Esophagus muscularis mucosa (tissue), 4 donors: Measurements from ENCODE around the gene PARP1. TPM values are rescaled to one million over a fixed set of nuclear protein-coding genes. Genes with fewer than 3 reads are reported as not detected.
"Not testable (repeated sequence)": the region's sequence is repeated elsewhere in the genome, so short reads cannot be mapped to it uniquely, and the experiment has no call there.

Source experiments
- DNase-seq: peaks from one replicate; pipeline ENCODE4 v3.0.0-alpha.2; 2017; ENCODE audit errors: extremely low spot score
- H3K27ac ChIP-seq, 4 donors: fragments of 200-600 bp; sonication (generic); replicated peaks in 1 of 4; 1 replicate in 3 of 4; 2 replicates in 1 of 4; pipeline ENCODE4 v1.5.1; 2016 to 2019; ENCODE audit warnings: mild to moderate bottlenecking in 1 of 4
- H3K27me3 ChIP-seq, 4 donors: fragments of 200-600 bp; sonication (generic); one replicate each; pipeline versions ENCODE4 v1.5.1 to v1.6.0; 2016 to 2019
- H3K36me3 ChIP-seq, 4 donors: fragments of 200-600 bp; sonication (generic); one replicate each; pipeline ENCODE4 v1.5.1; 2016 to 2019
- H3K4me1 ChIP-seq, 4 donors: fragments of 200-600 bp; sonication (generic); one replicate each; pipeline ENCODE4 v1.5.1; 2016 to 2019
- H3K4me3 ChIP-seq, 4 donors: fragments of 200-600 bp; sonication (generic); 1 replicate in 2 of 4; 2 replicates in 2 of 4; pipeline ENCODE4 v1.5.1; 2016 to 2019; ENCODE audit warnings: mild to moderate bottlenecking in 4 of 4, moderate library complexity in 1 of 4
- H3K9me3 ChIP-seq, 4 donors: fragments of 200-600 bp; sonication (generic); 1 replicate in 3 of 4; 2 replicates in 1 of 4; pipeline ENCODE4 v1.5.1; 2016 to 2019
- CTCF ChIP-seq, 3 experiments: fragments of 200-600 bp in 2 of 3; fragments of 450-650 bp in 1 of 3; sonication (generic) in 2 of 3; IDR thresholded peaks; one replicate each; pipeline ENCODE4 v1.5.1; 2017 to 2019; ENCODE audit warnings: antibody characterized with exemption in 3 of 3, mild to moderate bottlenecking in 2 of 3, moderate library complexity in 1 of 3
- EP300 ChIP-seq: sonication (generic); formaldehyde crosslinking; IDR thresholded peaks from one replicate; pipeline ENCODE4 v1.6.1; 2017; ENCODE audit warnings: antibody characterized with exemption
- POLR2A ChIP-seq: fragments of 450-650 bp; IDR thresholded peaks from one replicate; pipeline ENCODE4 v1.6.1; 2017; ENCODE audit warnings: antibody characterized with exemption, moderate library complexity, mild to moderate bottlenecking, low read depth
- POLR2AphosphoS5 ChIP-seq, 2 donors: sonication (generic); formaldehyde crosslinking; IDR thresholded peaks; one replicate each; pipeline ENCODE4 v1.6.1; 2017; ENCODE audit warnings: antibody characterized with exemption in 2 of 2
- WGBS: methylation state at CpG from one replicate; pipeline ENCODE4 v1.1.5; 2018; 5-methylcytosine and 5-hydroxymethylcytosine counted together
- intact Hi-C: fragments of 100-400 bp; cut with DNase I; formaldehyde crosslinking; loops from one replicate; pipeline ENCODE4 v1.15.1; 2023
- total RNA-seq, 4 donors: library from RNA; depleted of rRNA; stranded (reverse); fragments of >200 nt; gene quantifications; one replicate each; pipeline versions ENCODE4 v1.1.0 to v1.2.1, GENCODE V29; 2016

PARP1 gene
- total RNA-seq, 4 donors from 2014 or later: 103 to 136 (median 108) TPM

- no peak for DNase-seq
- Histone ChIP-seq H3K36me3 (no peaks in the 10 kb centered on the region), H3K27ac (no peak overlapping the region), H3K9me3 (no peaks in the 10 kb centered on the region), H3K4me3 (no peak overlapping the region), H3K4me1 (peaks cover 0 to 18% (median 13%) of the 10 kb centered on the region in 4 donors), H3K27me3 (no peaks in the 10 kb centered on the region)
- intact Hi-C loops: no loop called here
- no peak for TF ChIP-seq CTCF (IDR thresholded peaks at IDR 0.05)
- TF ChIP-seq EP300: no peak
- TF ChIP-seq POLR2AphosphoS5 (IDR thresholded peaks at IDR 0.05): no peak
- no peak for TF ChIP-seq POLR2A
- WGBS: 90% methylated on average over 3 of the region's 3 CpGs
Observed at GRCh38 chr1:226427131-226427530, 19.2 kb upstream of the PARP1 start.

GRCh38 chr1:226426395-226426794 is 18.5 kb upstream of the PARP1 start:
- H3K27me3 ChIP-seq, H3K36me3 ChIP-seq, DNase-seq, H3K9me3 ChIP-seq, H3K27ac ChIP-seq, intact Hi-C loops, H3K4me3 ChIP-seq: not testable (repeated sequence)
- 98% methylated on average over 12 of the region's 23 CpGs for WGBS
- H3K4me1 ChIP-seq: peaks cover 0 to 18% (median 13%) of the 10 kb centered on the region in 4 donors

- no peak overlapping the region for H3K27ac ChIP-seq
- H3K36me3 ChIP-seq: no peaks in the 10 kb centered on the region
- H3K27me3 ChIP-seq: no peaks in the 10 kb centered on the region
- H3K9me3 ChIP-seq: no peaks in the 10 kb centered on the region
- 56% methylated on average over 23 of the region's 24 CpGs for WGBS
- intact Hi-C loops: no loop called here
- no peak for TF ChIP-seq EP300
- TF ChIP-seq CTCF (IDR thresholded peaks at IDR 0.05): no peak
- TF ChIP-seq POLR2A: no peak
- no peak for TF ChIP-seq POLR2AphosphoS5 (IDR thresholded peaks at IDR 0.05)
- no peak for DNase-seq
- H3K4me3 ChIP-seq: no peak overlapping the region
- H3K4me1 ChIP-seq: peaks cover 0 to 18% (median 13%) of the 10 kb centered on the region in 4 donors
Observed at GRCh38 chr1:226425431-226426031, 17.6 kb upstream of the PARP1 start.

- intact Hi-C loops: no loop called here
- Histone ChIP-seq H3K36me3 (no peaks in the 10 kb centered on the region), H3K4me1 (peaks cover 0 to 18% (median 13%) of the 10 kb centered on the region in 4 donors), H3K9me3 (no peaks in the 10 kb centered on the region), H3K27ac (no peak overlapping the region), H3K27me3 (no peaks in the 10 kb centered on the region), H3K4me3 (no peak overlapping the region)
- TF ChIP-seq CTCF (IDR thresholded peaks at IDR 0.05) (no peak), EP300 (no peak), POLR2A (no peak), POLR2AphosphoS5 (IDR thresholded peaks at IDR 0.05) (no peak)
- 32% methylated on average over 2 of the region's 2 CpGs for WGBS
- DNase-seq: no peak
Observed at GRCh38 chr1:226425004-226425378, 17.1 kb upstream of the PARP1 start.

- H3K27me3 ChIP-seq: no peaks in the 10 kb centered on the region
- peaks cover 0 to 18% (median 13%) of the 10 kb centered on the region in 4 donors for H3K4me1 ChIP-seq
- no peak overlapping the region for H3K4me3 ChIP-seq
- no peak overlapping the region for H3K27ac ChIP-seq
- TF ChIP-seq CTCF (IDR thresholded peaks at IDR 0.05): peak; percentile 56 to 70 (median 69)
- no peak for TF ChIP-seq EP300
- TF ChIP-seq POLR2A: no peak
- no peaks in the 10 kb centered on the region for H3K36me3 ChIP-seq
- no peaks in the 10 kb centered on the region for H3K9me3 ChIP-seq
- intact Hi-C loops: loop anchor here (5.0 kb wide), 1 partner anchor 188 kb away; no protein-coding TSS in a partner anchor
- no peak for DNase-seq
- WGBS: 51% methylated on average over 8 of the region's 8 CpGs
Observed at GRCh38 chr1:226424221-226425003, 16.5 kb upstream of the PARP1 start.
